ENCODE data around the gene ACRBP. TPM values are rescaled to one million over a fixed set of nuclear protein-coding genes. Genes with fewer than 3 reads are reported as not detected.

The ACRBP gene
- total and polyA plus RNA-seq, 2 donors (not counting 3 experiments of a cell fraction or from before 2014, with no cell fraction given) = 1.3 to 5.7 TPM

- Histone ChIP-seq H3K4me1 (ENCODE audit: control insufficient read depth, extremely low read depth, insufficient read depth, low read length) (no peaks in the 10 kb centered on the region), H3K9me1 (replicated peaks; ENCODE audit: control insufficient read depth, extremely low read depth, insufficient read depth, low read length) (no peaks in the 10 kb centered on the region), H3K36me3 (ENCODE audit: control insufficient read depth in 2 of 2, extremely low read depth in 1 of 2, insufficient read depth in 2 of 2, low read length in 2 of 2) (no peaks in the 10 kb centered on the region), H3K27ac (ENCODE audit: insufficient read depth, low read depth, low read length) (no peak overlapping the region), H3K4me3 (replicated peaks in 1 of 3; ENCODE audit: insufficient read depth in 1 of 3, low read depth in 1 of 3, low read length in 3 of 3) (no peak overlapping the region), H3K27me3 (ENCODE audit: control insufficient read depth in 2 of 2, insufficient read depth in 2 of 2, low read length in 2 of 2) (no peaks in the 10 kb centered on the region), H3K9ac (replicated peaks; ENCODE audit: extremely low read depth, insufficient read depth, low read length) (no peak overlapping the region), H2AFZ (ENCODE audit: low read depth, low read length) (no peak overlapping the region), H3K79me2 (ENCODE audit: control insufficient read depth, insufficient read depth, low read length) (no peaks in the 10 kb centered on the region), H3K9me3 (replicated peaks; ENCODE audit: control insufficient read depth, insufficient read depth, low read length) (no peaks in the 10 kb centered on the region), H4K20me1 (replicated peaks; ENCODE audit: control insufficient read depth, extremely low read depth, insufficient read depth, low read length) (no peaks in the 10 kb centered on the region), H3K4me2 (ENCODE audit: insufficient read depth, low read length) (no peak overlapping the region)
- no TSS peak for BruUV-seq (replicated peaks)
- intact Hi-C loops (cut with micrococcal nuclease) (loop anchor here (1.0 to 10.0 kb wide), 2 partner anchors 29 to 1016 kb away; partner anchors contain the start of gene ACRBP), dilution Hi-C loops (cut with MboI; ENCODE audit: extremely low pct_ligation_motif_present, low sequenced_read_pairs) (no loop called here)
- DNase-seq (ENCODE audit: low read depth, low spot score) (no peak), FAIRE-seq (no peak)
- ChIA-PET POLR2A (no interaction called here), CTCF (interaction anchor here (0.6 to 4.8 kb wide), 13 partner anchors 9 to 206 kb away, joined by 3 to 63 read pairs (median 5); partner anchors contain the start of gene ZNF384)
- TF ChIP-seq EZH2 (IDR thresholded peaks at IDR 0.05; ENCODE audit: borderline replicate concordance, low read depth, low read length, severe bottlenecking) (peak; percentile 31), FOS (IDR thresholded peaks at IDR 0.05; ENCODE audit: borderline replicate concordance, insufficient read depth, low read length) (no peak), JUN (IDR thresholded peaks at IDR 0.05; ENCODE audit: borderline replicate concordance, insufficient read depth, insufficient read length, low read depth) (no peak)
- TF ChIP-seq, protein P1, sequence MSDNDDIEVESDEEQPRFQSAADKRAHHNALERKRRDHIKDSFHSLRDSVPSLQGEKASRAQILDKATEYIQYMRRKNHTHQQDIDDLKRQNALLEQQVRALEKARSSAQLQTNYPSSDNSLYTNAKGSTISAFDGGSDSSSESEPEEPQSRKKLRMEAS (IDR thresholded peaks at IDR 0.05; ENCODE audit: insufficient read depth, insufficient read length) = no peak
Measured at GRCh38 chr12:6618483-6619225, 28.6 kb downstream of the ACRBP start.

DNA sequence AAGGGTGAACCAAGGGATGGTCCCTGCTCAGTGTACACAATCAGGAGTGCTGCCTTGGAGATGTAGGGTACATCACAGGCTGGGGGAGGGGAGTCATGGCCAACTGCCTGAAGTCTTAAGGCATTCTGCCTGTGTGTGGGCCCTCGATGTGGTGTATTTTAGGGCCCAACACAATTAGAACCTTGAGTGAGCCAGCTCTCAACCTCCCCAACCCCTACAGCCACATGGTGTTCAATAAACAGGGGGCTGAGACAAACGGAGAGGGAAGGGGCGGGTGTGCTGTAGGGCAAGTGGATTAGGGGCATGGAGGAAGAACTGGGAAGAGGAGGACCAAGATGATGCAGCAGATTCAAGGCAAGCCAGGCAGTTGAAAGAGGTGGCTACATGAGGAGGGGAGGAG, 31.4 kb downstream of the ACRBP start:
- no peak overlapping the region for H3K27ac ChIP-seq (ENCODE audit: insufficient read depth, low read depth, low read length)
- peaks cover 11% of the 10 kb centered on the region for H3K4me1 ChIP-seq (ENCODE audit: control insufficient read depth, extremely low read depth, insufficient read depth, low read length)
- no peaks in the 10 kb centered on the region for H3K79me2 ChIP-seq (ENCODE audit: control insufficient read depth, insufficient read depth, low read length)
- H3K4me3 ChIP-seq (replicated peaks in 1 of 3; ENCODE audit: insufficient read depth in 1 of 3, low read depth in 1 of 3, low read length in 3 of 3) = no peak overlapping the region
- dilution Hi-C loops (cut with MboI; ENCODE audit: extremely low pct_ligation_motif_present, low sequenced_read_pairs) (no loop called here), intact Hi-C loops (cut with micrococcal nuclease) (loop anchor here (10.0 kb wide), 1 partner anchor 1019 kb away; no protein-coding TSS in a partner anchor)
- DNase-seq (ENCODE audit: low read depth, low spot score) (no peak), FAIRE-seq (no peak)
- H4K20me1 ChIP-seq (replicated peaks; ENCODE audit: control insufficient read depth, extremely low read depth, insufficient read depth, low read length) = no peaks in the 10 kb centered on the region
- no peaks in the 10 kb centered on the region for H3K27me3 ChIP-seq (ENCODE audit: control insufficient read depth in 2 of 2, insufficient read depth in 2 of 2, low read length in 2 of 2)
- TF ChIP-seq, protein P2, sequence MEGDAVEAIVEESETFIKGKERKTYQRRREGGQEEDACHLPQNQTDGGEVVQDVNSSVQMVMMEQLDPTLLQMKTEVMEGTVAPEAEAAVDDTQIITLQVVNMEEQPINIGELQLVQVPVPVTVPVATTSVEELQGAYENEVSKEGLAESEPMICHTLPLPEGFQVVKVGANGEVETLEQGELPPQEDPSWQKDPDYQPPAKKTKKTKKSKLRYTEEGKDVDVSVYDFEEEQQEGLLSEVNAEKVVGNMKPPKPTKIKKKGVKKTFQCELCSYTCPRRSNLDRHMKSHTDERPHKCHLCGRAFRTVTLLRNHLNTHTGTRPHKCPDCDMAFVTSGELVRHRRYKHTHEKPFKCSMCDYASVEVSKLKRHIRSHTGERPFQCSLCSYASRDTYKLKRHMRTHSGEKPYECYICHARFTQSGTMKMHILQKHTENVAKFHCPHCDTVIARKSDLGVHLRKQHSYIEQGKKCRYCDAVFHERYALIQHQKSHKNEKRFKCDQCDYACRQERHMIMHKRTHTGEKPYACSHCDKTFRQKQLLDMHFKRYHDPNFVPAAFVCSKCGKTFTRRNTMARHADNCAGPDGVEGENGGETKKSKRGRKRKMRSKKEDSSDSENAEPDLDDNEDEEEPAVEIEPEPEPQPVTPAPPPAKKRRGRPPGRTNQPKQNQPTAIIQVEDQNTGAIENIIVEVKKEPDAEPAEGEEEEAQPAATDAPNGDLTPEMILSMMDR (IDR thresholded peaks at IDR 0.05; ENCODE audit: extremely low read depth in 1 of 2, insufficient read depth in 1 of 2, low read depth in 1 of 2, low read length in 2 of 2) = no peak
- no peaks in the 10 kb centered on the region for H3K9me3 ChIP-seq (replicated peaks; ENCODE audit: control insufficient read depth, insufficient read depth, low read length)
- no TSS peak for BruUV-seq (replicated peaks)
- no peak overlapping the region for H3K4me2 ChIP-seq (ENCODE audit: insufficient read depth, low read length)
- no peak overlapping the region for H2AFZ ChIP-seq (ENCODE audit: low read depth, low read length)
- H3K9ac ChIP-seq (replicated peaks; ENCODE audit: extremely low read depth, insufficient read depth, low read length) = no peak overlapping the region
- no peaks in the 10 kb centered on the region for H3K36me3 ChIP-seq (ENCODE audit: control insufficient read depth in 2 of 2, extremely low read depth in 1 of 2, insufficient read depth in 2 of 2, low read length in 2 of 2)
- POLR2A ChIA-PET = no interaction called here
- CTCF ChIA-PET = interaction anchor here (0.8 to 2.4 kb wide), 7 partner anchors 18 to 209 kb away, joined by 3 to 14 read pairs (median 3); no protein-coding TSS in a partner anchor
- H3K9me1 ChIP-seq (replicated peaks; ENCODE audit: control insufficient read depth, extremely low read depth, insufficient read depth, low read length) = no peaks in the 10 kb centered on the region
